GM12878 (cell line): ENCODE measurements around the gene MILR1. TPM values are rescaled to one million over a fixed set of nuclear protein-coding genes. Genes with fewer than 3 reads are reported as not detected.

Experiments
- BMI1 ChIP-seq: fragments of 450-650 bp; IDR thresholded peaks from 2 replicates; pipeline ENCODE4 v1.6.1; 2016; ENCODE audit warnings: mild to moderate bottlenecking, moderate library complexity, borderline replicate concordance
- CBFB ChIP-seq: IDR thresholded peaks from 2 replicates; pipeline ENCODE4 v1.6.1; 2016; ENCODE audit warnings: antibody characterized with exemption, low read depth
- CREB1 ChIP-seq: IDR thresholded peaks from 2 replicates; pipeline ENCODE4 v1.6.1; 2012; ENCODE audit warnings: low read depth, mild to moderate bottlenecking, inconsistent platforms
- CREM ChIP-seq: IDR thresholded peaks from 2 replicates; pipeline ENCODE4 v1.6.1; 2014; ENCODE audit warnings: antibody characterized with exemption, low read depth
- DPF2 ChIP-seq: fragments of 450-650 bp; IDR thresholded peaks from 2 replicates; pipeline ENCODE4 v1.6.1; 2017; ENCODE audit warnings: mild to moderate bottlenecking
- FOXK2 ChIP-seq: fragments of 450-650 bp; IDR thresholded peaks from 2 replicates; pipeline ENCODE4 v1.6.1; 2017; ENCODE audit warnings: mild to moderate bottlenecking, moderate library complexity
- IKZF2 ChIP-seq, 2 experiments: fragments of 450-650 bp; IDR thresholded peaks; 2 replicates each; pipeline ENCODE4 v1.6.1; 2017; ENCODE audit warnings: mild to moderate bottlenecking in 2 of 2, moderate library complexity in 2 of 2
- JUND ChIP-seq: IDR thresholded peaks from 2 replicates; pipeline ENCODE4 v1.6.1; 2012; ENCODE audit warnings: low read depth, mild to moderate bottlenecking, low read length, improper control_type of control experiment, moderate library complexity
- KAT2A ChIP-seq: conservative IDR thresholded peaks from 2 replicates; pipeline ENCODE4 v1.6.1; 2011; ENCODE audit warnings: low read depth, low read length; ENCODE audit not compliant: control insufficient read depth
- POLR2A ChIP-seq: IDR thresholded peaks from 2 replicates; pipeline ENCODE4 v1.6.1; 2011; ENCODE audit warnings: low read depth, mild to moderate bottlenecking, low read length
- POLR2AphosphoS2 ChIP-seq: IDR thresholded peaks from 2 replicates; pipeline ENCODE4 v1.6.1; 2011; ENCODE audit warnings: low read depth, mild to moderate bottlenecking, low read length, improper control_type of control experiment, moderate library complexity
- RAD51 ChIP-seq: fragments of 450-650 bp; IDR thresholded peaks from 2 replicates; pipeline ENCODE4 v1.6.1; 2016; ENCODE audit warnings: moderate library complexity, mild to moderate bottlenecking, inconsistent platforms
- SPI1 ChIP-seq: IDR thresholded peaks from 2 replicates; pipeline ENCODE4 v1.6.1; 2011; ENCODE audit warnings: low read depth, mild to moderate bottlenecking, low read length, moderate library complexity, borderline replicate concordance; ENCODE audit not compliant: insufficient read depth
- SRF ChIP-seq, 2 experiments: IDR thresholded peaks; 2 replicates each; pipeline ENCODE4 v1.6.1; 2011; ENCODE audit warnings: low read depth in 2 of 2, low read length in 2 of 2, mild to moderate bottlenecking in 1 of 2, moderate library complexity in 1 of 2
- SUPT20H ChIP-seq: IDR thresholded peaks from 2 replicates; pipeline ENCODE4 v1.6.1; 2011; ENCODE audit warnings: low read depth, mild to moderate bottlenecking, low read length, moderate library complexity, borderline replicate concordance; ENCODE audit not compliant: control insufficient read depth
- TBL1XR1 ChIP-seq: IDR thresholded peaks from 2 replicates; pipeline ENCODE4 v1.6.1; 2012; ENCODE audit warnings: low read depth, low read length, improper control_type of control experiment
- YY1 ChIP-seq: IDR thresholded peaks from 2 replicates; pipeline ENCODE4 v1.6.1; 2011; ENCODE audit warnings: low read depth, mild to moderate bottlenecking, low read length
- polyA plus RNA-seq, 11 experiments: library from polyadenylated mRNA; depleted of rRNA in 4 of 11; unstranded in 6 of 11; stranded (reverse) in 5 of 11; fragments of >200 nt; fragmentation: Nextera tagmentation in 4 of 11; fragmentation: Illumina TruSeq in 1 of 11; extraction: Ambion mirVana in 4 of 11; extraction: Trizol in 1 of 11; gene quantifications; 1 replicate in 1 of 11; 2 replicates in 10 of 11; pipeline versions ENCODE4 v1.2.1 to v1.2.3, GENCODE V29; 2011 to 2016; ENCODE audit warnings: inconsistent platforms in 2 of 11, missing spikeins in 2 of 11, low read depth in 1 of 11
- total RNA-seq, 4 experiments: library from RNA; depleted of rRNA in 3 of 4; stranded (reverse); fragments of >200 nt in 3 of 4; fragmentation: Illumina TruSeq in 1 of 4; extraction: Trizol in 1 of 4; gene quantifications; 2 replicates each; pipeline versions ENCODE4 v1.2.1 to v1.2.3, GENCODE V29; 2013 to 2021
- TF ChIP-seq, protein P1 (sequence below): IDR thresholded peaks from 2 replicates; pipeline ENCODE4 v1.6.1; 2012; ENCODE audit warnings: mild to moderate bottlenecking, low read depth, low read length
- TF ChIP-seq, protein P2 (sequence below), 3 experiments: IDR thresholded peaks in 2 of 3; conservative IDR thresholded peaks in 1 of 3; 2 replicates each; pipeline ENCODE4 v1.5.1; 2011; ENCODE audit warnings: low read depth in 3 of 3, low read length in 3 of 3, mild to moderate bottlenecking in 3 of 3, control low read depth in 2 of 3, moderate library complexity in 2 of 3, inconsistent platforms in 1 of 3, mixed read lengths in 1 of 3; ENCODE audit not compliant: control insufficient read depth in 2 of 3, insufficient read depth in 1 of 3; ENCODE audit errors: extremely low read depth in 1 of 3
- TF ChIP-seq, protein P3 (sequence below): fragments of 450-650 bp; IDR thresholded peaks from 2 replicates; pipeline ENCODE4 v1.6.1; 2018; ENCODE audit warnings: borderline replicate concordance, mild to moderate bottlenecking; ENCODE audit not compliant: partially characterized antibody
- TF ChIP-seq, protein P4 (sequence below): fragments of 450-650 bp; IDR thresholded peaks from 2 replicates; pipeline ENCODE4 v1.6.1; 2017; ENCODE audit warnings: borderline replicate concordance

MILR1 gene
- total and polyA plus RNA-seq, 10 of the 15 experiments (the other 5 are each of a cell fraction or from before 2014, with no cell fraction given): 2.0 to 47.2 (median 17.2) TPM

DNA sequence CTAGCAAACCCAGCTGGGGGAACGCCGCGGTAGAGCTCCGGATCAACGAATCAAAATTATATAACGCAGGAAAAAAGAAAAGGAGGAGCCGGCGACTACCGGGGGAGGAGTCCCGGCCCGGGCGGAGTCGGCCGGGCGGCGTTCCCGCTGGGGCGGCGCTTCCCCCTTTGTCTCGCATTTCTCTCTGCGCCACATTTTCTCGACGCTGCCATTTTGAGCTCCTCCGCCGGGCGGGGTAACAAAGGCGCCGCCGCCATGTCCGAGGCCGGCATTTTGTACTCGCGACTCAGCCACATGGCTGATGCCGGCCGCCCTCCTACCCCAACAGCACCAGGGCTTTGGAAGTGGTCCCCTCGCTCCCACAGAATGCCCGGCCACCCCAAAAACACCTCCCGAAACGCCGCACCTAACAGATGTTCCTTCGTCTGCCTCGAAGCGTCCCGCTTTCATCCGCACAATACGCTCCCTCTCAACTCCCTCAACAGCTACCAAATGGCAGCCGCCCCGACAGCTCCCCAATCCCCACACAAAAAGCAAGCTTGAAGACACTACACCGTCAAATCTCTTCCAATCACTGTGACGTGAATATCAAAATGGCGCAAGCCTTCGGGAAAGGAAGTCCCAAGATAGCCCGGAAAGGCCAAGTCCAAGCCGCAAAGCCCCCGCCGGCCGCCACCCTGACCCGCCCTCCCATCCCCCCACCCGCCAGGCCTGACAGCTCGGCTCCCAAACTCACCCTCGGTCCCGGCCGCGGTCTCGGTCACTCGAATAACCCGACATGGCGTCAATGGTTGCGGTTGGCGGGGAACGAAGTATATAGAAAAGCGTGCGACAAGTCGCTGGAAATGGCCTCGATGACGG, 56.7 kb downstream of the MILR1 start (continued):
- TF ChIP-seq, protein P1, sequence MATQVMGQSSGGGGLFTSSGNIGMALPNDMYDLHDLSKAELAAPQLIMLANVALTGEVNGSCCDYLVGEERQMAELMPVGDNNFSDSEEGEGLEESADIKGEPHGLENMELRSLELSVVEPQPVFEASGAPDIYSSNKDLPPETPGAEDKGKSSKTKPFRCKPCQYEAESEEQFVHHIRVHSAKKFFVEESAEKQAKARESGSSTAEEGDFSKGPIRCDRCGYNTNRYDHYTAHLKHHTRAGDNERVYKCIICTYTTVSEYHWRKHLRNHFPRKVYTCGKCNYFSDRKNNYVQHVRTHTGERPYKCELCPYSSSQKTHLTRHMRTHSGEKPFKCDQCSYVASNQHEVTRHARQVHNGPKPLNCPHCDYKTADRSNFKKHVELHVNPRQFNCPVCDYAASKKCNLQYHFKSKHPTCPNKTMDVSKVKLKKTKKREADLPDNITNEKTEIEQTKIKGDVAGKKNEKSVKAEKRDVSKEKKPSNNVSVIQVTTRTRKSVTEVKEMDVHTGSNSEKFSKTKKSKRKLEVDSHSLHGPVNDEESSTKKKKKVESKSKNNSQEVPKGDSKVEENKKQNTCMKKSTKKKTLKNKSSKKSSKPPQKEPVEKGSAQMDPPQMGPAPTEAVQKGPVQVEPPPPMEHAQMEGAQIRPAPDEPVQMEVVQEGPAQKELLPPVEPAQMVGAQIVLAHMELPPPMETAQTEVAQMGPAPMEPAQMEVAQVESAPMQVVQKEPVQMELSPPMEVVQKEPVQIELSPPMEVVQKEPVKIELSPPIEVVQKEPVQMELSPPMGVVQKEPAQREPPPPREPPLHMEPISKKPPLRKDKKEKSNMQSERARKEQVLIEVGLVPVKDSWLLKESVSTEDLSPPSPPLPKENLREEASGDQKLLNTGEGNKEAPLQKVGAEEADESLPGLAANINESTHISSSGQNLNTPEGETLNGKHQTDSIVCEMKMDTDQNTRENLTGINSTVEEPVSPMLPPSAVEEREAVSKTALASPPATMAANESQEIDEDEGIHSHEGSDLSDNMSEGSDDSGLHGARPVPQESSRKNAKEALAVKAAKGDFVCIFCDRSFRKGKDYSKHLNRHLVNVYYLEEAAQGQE: no peak
- TF ChIP-seq SPI1 (peak; percentile 43; the same call in 1 of the 2 replicates), RAD51 (no peak), KAT2A (no peak), JUND (no peak), POLR2A (no peak; the same call in none of the 2 replicates), SRF (IDR thresholded peaks at IDR 0.05; ENCODE audit: low read depth in 2 of 2, low read length in 2 of 2) (peak in 1 of 2 experiments; percentile 30; a peak in 1 of 4 replicates), DPF2 (peak; percentile 22; the same call in 1 of the 2 replicates), CREB1 (no peak), IKZF2 (IDR thresholded peaks at IDR 0.05) (no peak), FOXK2 (no peak), CREM (0 out of 2 replicates have a peak, but pooled peaks have one; percentile 53), BMI1 (0 out of 2 replicates have a peak, but pooled peaks have one; percentile 13), YY1 (peak; percentile 98), TBL1XR1 (no peak), SUPT20H (no peak), POLR2AphosphoS2 (no peak), CBFB (no peak)
- TF ChIP-seq, protein P2, sequence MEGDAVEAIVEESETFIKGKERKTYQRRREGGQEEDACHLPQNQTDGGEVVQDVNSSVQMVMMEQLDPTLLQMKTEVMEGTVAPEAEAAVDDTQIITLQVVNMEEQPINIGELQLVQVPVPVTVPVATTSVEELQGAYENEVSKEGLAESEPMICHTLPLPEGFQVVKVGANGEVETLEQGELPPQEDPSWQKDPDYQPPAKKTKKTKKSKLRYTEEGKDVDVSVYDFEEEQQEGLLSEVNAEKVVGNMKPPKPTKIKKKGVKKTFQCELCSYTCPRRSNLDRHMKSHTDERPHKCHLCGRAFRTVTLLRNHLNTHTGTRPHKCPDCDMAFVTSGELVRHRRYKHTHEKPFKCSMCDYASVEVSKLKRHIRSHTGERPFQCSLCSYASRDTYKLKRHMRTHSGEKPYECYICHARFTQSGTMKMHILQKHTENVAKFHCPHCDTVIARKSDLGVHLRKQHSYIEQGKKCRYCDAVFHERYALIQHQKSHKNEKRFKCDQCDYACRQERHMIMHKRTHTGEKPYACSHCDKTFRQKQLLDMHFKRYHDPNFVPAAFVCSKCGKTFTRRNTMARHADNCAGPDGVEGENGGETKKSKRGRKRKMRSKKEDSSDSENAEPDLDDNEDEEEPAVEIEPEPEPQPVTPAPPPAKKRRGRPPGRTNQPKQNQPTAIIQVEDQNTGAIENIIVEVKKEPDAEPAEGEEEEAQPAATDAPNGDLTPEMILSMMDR (IDR thresholded peaks at IDR 0.05 in 2 of 3, conservative IDR thresholded peaks at IDR 0.05 in 1 of 3; ENCODE audit: control insufficient read depth in 2 of 3, extremely low read depth in 1 of 3, insufficient read depth in 1 of 3, low read depth in 3 of 3, low read length in 3 of 3): no peak
- TF ChIP-seq, protein P3, sequence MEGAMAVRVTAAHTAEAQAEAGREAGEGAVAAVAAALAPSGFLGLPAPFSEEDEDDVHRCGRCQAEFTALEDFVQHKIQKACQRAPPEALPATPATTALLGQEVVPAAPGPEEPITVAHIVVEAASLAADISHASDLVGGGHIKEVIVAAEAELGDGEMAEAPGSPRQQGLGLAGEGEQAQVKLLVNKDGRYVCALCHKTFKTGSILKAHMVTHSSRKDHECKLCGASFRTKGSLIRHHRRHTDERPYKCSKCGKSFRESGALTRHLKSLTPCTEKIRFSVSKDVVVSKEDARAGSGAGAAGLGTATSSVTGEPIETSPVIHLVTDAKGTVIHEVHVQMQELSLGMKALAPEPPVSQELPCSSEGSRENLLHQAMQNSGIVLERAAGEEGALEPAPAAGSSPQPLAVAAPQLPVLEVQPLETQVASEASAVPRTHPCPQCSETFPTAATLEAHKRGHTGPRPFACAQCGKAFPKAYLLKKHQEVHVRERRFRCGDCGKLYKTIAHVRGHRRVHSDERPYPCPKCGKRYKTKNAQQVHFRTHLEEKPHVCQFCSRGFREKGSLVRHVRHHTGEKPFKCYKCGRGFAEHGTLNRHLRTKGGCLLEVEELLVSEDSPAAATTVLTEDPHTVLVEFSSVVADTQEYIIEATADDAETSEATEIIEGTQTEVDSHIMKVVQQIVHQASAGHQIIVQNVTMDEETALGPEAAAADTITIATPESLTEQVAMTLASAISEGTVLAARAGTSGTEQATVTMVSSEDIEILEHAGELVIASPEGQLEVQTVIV: no peak
- TF ChIP-seq, protein P4, sequence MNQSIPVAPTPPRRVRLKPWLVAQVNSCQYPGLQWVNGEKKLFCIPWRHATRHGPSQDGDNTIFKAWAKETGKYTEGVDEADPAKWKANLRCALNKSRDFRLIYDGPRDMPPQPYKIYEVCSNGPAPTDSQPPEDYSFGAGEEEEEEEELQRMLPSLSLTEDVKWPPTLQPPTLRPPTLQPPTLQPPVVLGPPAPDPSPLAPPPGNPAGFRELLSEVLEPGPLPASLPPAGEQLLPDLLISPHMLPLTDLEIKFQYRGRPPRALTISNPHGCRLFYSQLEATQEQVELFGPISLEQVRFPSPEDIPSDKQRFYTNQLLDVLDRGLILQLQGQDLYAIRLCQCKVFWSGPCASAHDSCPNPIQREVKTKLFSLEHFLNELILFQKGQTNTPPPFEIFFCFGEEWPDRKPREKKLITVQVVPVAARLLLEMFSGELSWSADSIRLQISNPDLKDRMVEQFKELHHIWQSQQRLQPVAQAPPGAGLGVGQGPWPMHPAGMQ: no peak
